ENCODE measurements around the gene SLC25A22.
A peak's percentile ranks its signal among the peaks of the same experiment; 100 is the strongest.

Gene SLC25A22

GRCh38 chr11:788009-788640 is 10.0 kb downstream of the SLC25A22 start:
- Histone ChIP-seq H3K14ac (ENCODE audit: low read length in 2 of 2) (no peak overlapping the region), H3K27ac (ENCODE audit: low read length, poor library complexity, severe bottlenecking) (no peak overlapping the region), H4K8ac (ENCODE audit: low read length) (no peak overlapping the region), H3K27me3 (ENCODE audit: control insufficient read depth in 1 of 2, insufficient read depth in 1 of 2, low read length in 2 of 2) (peaks cover 4 to 14% of the 10 kb centered on the region in 2 experiments), H3K4me2 (ENCODE audit: low read length, poor library complexity, severe bottlenecking) (no peak overlapping the region), H2AK5ac (ENCODE audit: low read length, severe bottlenecking) (no peak overlapping the region), H3K4ac (ENCODE audit: low read depth in 1 of 2, low read length in 2 of 2) (no peak overlapping the region), H3K79me1 (replicated peaks; ENCODE audit: low read length, poor library complexity, severe bottlenecking) (peaks cover 3% of the 10 kb centered on the region), H3K23ac (ENCODE audit: low read length in 2 of 2) (no peak overlapping the region), H2BK12ac (ENCODE audit: low read length in 2 of 2) (no peak overlapping the region), H2AFZ (ENCODE audit: low read depth, low read length) (no peak overlapping the region), H3K9ac (ENCODE audit: low read length) (no peak overlapping the region), H2BK5ac (ENCODE audit: low read depth, low read length, poor library complexity, severe bottlenecking) (no peak overlapping the region), H3K18ac (ENCODE audit: low read depth in 1 of 2, low read length in 2 of 2) (no peak overlapping the region), H3K9me3 (ENCODE audit: control insufficient read depth, low read length) (no peaks in the 10 kb centered on the region), H2BK120ac (ENCODE audit: low read depth, low read length) (no peak overlapping the region), H2BK15ac (ENCODE audit: low read depth, poor library complexity, severe bottlenecking) (no peak overlapping the region), H3K36me3 (ENCODE audit: control insufficient read depth in 1 of 2, insufficient read depth in 2 of 2, low read depth in 1 of 2, low read length in 2 of 2) (peaks cover 7 to 25% of the 10 kb centered on the region in 2 experiments), H3K4me1 (ENCODE audit: control insufficient read depth, insufficient read depth, low read depth, low read length) (peaks cover 21% of the 10 kb centered on the region), H4K91ac (ENCODE audit: low read length) (no peak overlapping the region), H3K4me3 (ENCODE audit: insufficient read depth in 1 of 2, low read depth in 1 of 2, low read length in 2 of 2) (no peak overlapping the region)
- 85% methylated on average over 28 of the region's 28 CpGs for WGBS
- no peak for DNase-seq

DNA sequence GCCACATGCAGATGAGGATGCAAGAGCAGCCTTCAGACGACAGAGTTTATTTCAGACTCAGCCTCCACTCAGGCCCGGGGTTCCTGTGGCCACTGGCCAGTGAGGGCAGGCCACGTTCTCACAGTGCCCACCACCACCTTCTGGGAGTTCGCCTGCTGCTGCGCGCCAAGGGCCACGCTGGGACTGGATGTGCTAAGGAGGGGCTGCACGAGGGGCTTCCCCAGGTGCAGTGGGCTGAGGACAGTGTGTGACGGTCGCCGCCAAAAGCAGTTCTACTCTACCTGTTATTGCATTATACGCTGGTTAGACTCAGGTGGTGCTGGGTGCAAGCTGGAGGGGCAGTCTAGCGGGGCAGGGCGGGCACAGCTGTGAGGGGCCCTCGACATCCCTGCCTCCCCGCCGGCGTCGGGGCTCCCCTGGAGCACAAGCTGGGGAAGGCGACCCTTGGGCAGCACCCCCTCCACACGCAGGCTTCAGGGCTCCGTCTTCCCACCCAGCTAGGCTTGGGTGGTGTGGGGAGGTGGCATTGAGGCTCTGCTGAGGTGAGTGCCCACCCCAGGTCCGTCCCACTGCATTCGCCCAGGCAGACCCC is 10.9 kb downstream of the SLC25A22 start:
- Histone ChIP-seq H3K23ac (ENCODE audit: low read length in 2 of 2) (no peak overlapping the region), H3K4me2 (ENCODE audit: low read length, poor library complexity, severe bottlenecking) (no peak overlapping the region), H2BK15ac (ENCODE audit: low read depth, poor library complexity, severe bottlenecking) (no peak overlapping the region), H2AFZ (ENCODE audit: low read depth, low read length) (no peak overlapping the region), H3K4ac (ENCODE audit: low read depth in 1 of 2, low read length in 2 of 2) (peak overlapping the region in 1 of 2 experiments; percentile 35), H3K9ac (ENCODE audit: low read length) (no peak overlapping the region), H3K27me3 (ENCODE audit: control insufficient read depth in 1 of 2, insufficient read depth in 1 of 2, low read length in 2 of 2) (peaks cover 4 to 14% of the 10 kb centered on the region in 2 experiments), H2BK120ac (ENCODE audit: low read depth, low read length) (no peak overlapping the region), H3K4me3 (ENCODE audit: insufficient read depth in 1 of 2, low read depth in 1 of 2, low read length in 2 of 2) (no peak overlapping the region), H3K79me1 (replicated peaks; ENCODE audit: low read length, poor library complexity, severe bottlenecking) (no peaks in the 10 kb centered on the region), H2AK5ac (ENCODE audit: low read length, severe bottlenecking) (no peak overlapping the region), H4K91ac (ENCODE audit: low read length) (no peak overlapping the region), H3K9me3 (ENCODE audit: control insufficient read depth, low read length) (no peaks in the 10 kb centered on the region), H2BK12ac (ENCODE audit: low read length in 2 of 2) (no peak overlapping the region), H3K4me1 (ENCODE audit: control insufficient read depth, insufficient read depth, low read depth, low read length) (peaks cover 25% of the 10 kb centered on the region), H3K27ac (ENCODE audit: low read length, poor library complexity, severe bottlenecking) (no peak overlapping the region), H4K8ac (ENCODE audit: low read length) (no peak overlapping the region), H2BK5ac (ENCODE audit: low read depth, low read length, poor library complexity, severe bottlenecking) (no peak overlapping the region), H3K14ac (ENCODE audit: low read length in 2 of 2) (no peak overlapping the region), H3K36me3 (ENCODE audit: control insufficient read depth in 1 of 2, insufficient read depth in 2 of 2, low read depth in 1 of 2, low read length in 2 of 2) (peaks cover 6 to 15% of the 10 kb centered on the region in 2 experiments), H3K18ac (ENCODE audit: low read depth in 1 of 2, low read length in 2 of 2) (no peak overlapping the region)
- 90% methylated on average over 22 of the region's 24 CpGs for WGBS
- no peak for DNase-seq

GRCh38 chr11:786235-787083 is 11.6 kb downstream of the SLC25A22 start:
- DNase-seq, result no peak
- WGBS, result 93% methylated on average over 24 of the region's 24 CpGs
- H3K9me3 ChIP-seq (ENCODE audit: control insufficient read depth, low read length), result no peaks in the 10 kb centered on the region

GRCh38 chr11:783581-784015 is 14.5 kb downstream of the SLC25A22 start:
- no peak overlapping the region for H3K23ac ChIP-seq (ENCODE audit: low read length in 2 of 2)
- H2AK5ac ChIP-seq (ENCODE audit: low read length, severe bottlenecking), result peak overlapping the region; percentile 36
- peaks cover 0 to 3% of the 10 kb centered on the region in 2 experiments for H3K27me3 ChIP-seq (ENCODE audit: control insufficient read depth in 1 of 2, insufficient read depth in 1 of 2, low read length in 2 of 2)
- H2AFZ ChIP-seq (ENCODE audit: low read depth, low read length), result no peak overlapping the region
- peak overlapping the region; percentile 9 for H3K27ac ChIP-seq (ENCODE audit: low read length, poor library complexity, severe bottlenecking)
- DNase-seq, result peak; percentile 86
- no peak overlapping the region for H4K8ac ChIP-seq (ENCODE audit: low read length)
- 11% methylated on average over 24 of the region's 24 CpGs for whole genome bisulfite sequencing
- H3K4ac ChIP-seq (ENCODE audit: low read depth in 1 of 2, low read length in 2 of 2), result no peak overlapping the region
- H3K4me2 ChIP-seq (ENCODE audit: low read length, poor library complexity, severe bottlenecking), result peak overlapping the region; percentile 46
- peaks cover 25% of the 10 kb centered on the region for H3K4me1 ChIP-seq (ENCODE audit: control insufficient read depth, insufficient read depth, low read depth, low read length)
- no peak overlapping the region for H2BK120ac ChIP-seq (ENCODE audit: low read depth, low read length)
- H2BK5ac ChIP-seq (ENCODE audit: low read depth, low read length, poor library complexity, severe bottlenecking), result no peak overlapping the region
- H3K9ac ChIP-seq (ENCODE audit: low read length), result peak overlapping the region; percentile 61
- no peak overlapping the region for H3K18ac ChIP-seq (ENCODE audit: low read depth in 1 of 2, low read length in 2 of 2)
- no peaks in the 10 kb centered on the region for H3K9me3 ChIP-seq (ENCODE audit: control insufficient read depth, low read length)
- H3K79me1 ChIP-seq (replicated peaks; ENCODE audit: low read length, poor library complexity, severe bottlenecking), result peaks cover 17% of the 10 kb centered on the region
- no peak overlapping the region for H4K91ac ChIP-seq (ENCODE audit: low read length)
- no peak overlapping the region for H3K14ac ChIP-seq (ENCODE audit: low read length in 2 of 2)
- H2BK12ac ChIP-seq (ENCODE audit: low read length in 2 of 2), result no peak overlapping the region
- H2BK15ac ChIP-seq (ENCODE audit: low read depth, poor library complexity, severe bottlenecking), result no peak overlapping the region
- H3K4me3 ChIP-seq (ENCODE audit: insufficient read depth in 1 of 2, low read depth in 1 of 2, low read length in 2 of 2), result peak overlapping the region in 1 of 2 experiments; percentile 44
- H3K36me3 ChIP-seq (ENCODE audit: control insufficient read depth in 1 of 2, insufficient read depth in 2 of 2, low read depth in 1 of 2, low read length in 2 of 2), result peaks cover 21 to 23% of the 10 kb centered on the region in 2 experiments

More at GRCh38 chr11:786235-787083, 11.6 kb downstream of the SLC25A22 start:
- peaks cover 4 to 14% of the 10 kb centered on the region in 2 experiments for H3K27me3 ChIP-seq (ENCODE audit: control insufficient read depth in 1 of 2, insufficient read depth in 1 of 2, low read length in 2 of 2)
- no peak overlapping the region for H2BK5ac ChIP-seq (ENCODE audit: low read depth, low read length, poor library complexity, severe bottlenecking)
- no peak overlapping the region for H2BK12ac ChIP-seq (ENCODE audit: low read length in 2 of 2)
- H3K27ac ChIP-seq (ENCODE audit: low read length, poor library complexity, severe bottlenecking), result no peak overlapping the region
- H3K36me3 ChIP-seq (ENCODE audit: control insufficient read depth in 1 of 2, insufficient read depth in 2 of 2, low read depth in 1 of 2, low read length in 2 of 2), result peaks cover 4 to 8% of the 10 kb centered on the region in 2 experiments
- no peak overlapping the region for H3K18ac ChIP-seq (ENCODE audit: low read depth in 1 of 2, low read length in 2 of 2)
- no peak overlapping the region for H2AFZ ChIP-seq (ENCODE audit: low read depth, low read length)
- H3K79me1 ChIP-seq (replicated peaks; ENCODE audit: low read length, poor library complexity, severe bottlenecking), result no peaks in the 10 kb centered on the region
- no peak overlapping the region for H3K4me2 ChIP-seq (ENCODE audit: low read length, poor library complexity, severe bottlenecking)
- no peak overlapping the region for H3K4ac ChIP-seq (ENCODE audit: low read depth in 1 of 2, low read length in 2 of 2)
- no peak overlapping the region for H2AK5ac ChIP-seq (ENCODE audit: low read length, severe bottlenecking)
- no peak overlapping the region for H2BK120ac ChIP-seq (ENCODE audit: low read depth, low read length)
- peaks cover 27% of the 10 kb centered on the region for H3K4me1 ChIP-seq (ENCODE audit: control insufficient read depth, insufficient read depth, low read depth, low read length)
- H3K9ac ChIP-seq (ENCODE audit: low read length), result no peak overlapping the region
- no peak overlapping the region for H4K91ac ChIP-seq (ENCODE audit: low read length)
- H3K14ac ChIP-seq (ENCODE audit: low read length in 2 of 2), result no peak overlapping the region
- no peak overlapping the region for H2BK15ac ChIP-seq (ENCODE audit: low read depth, poor library complexity, severe bottlenecking)
- no peak overlapping the region for H3K23ac ChIP-seq (ENCODE audit: low read length in 2 of 2)
- no peak overlapping the region for H4K8ac ChIP-seq (ENCODE audit: low read length)
- no peak overlapping the region for H3K4me3 ChIP-seq (ENCODE audit: insufficient read depth in 1 of 2, low read depth in 1 of 2, low read length in 2 of 2)
